Astrocyte of the cerebellum (primary cell): ENCODE measurements around the gene MRPS11.
"Not testable (repeated sequence)": the region's sequence is repeated elsewhere in the genome, so short reads cannot be mapped to it uniquely, and the experiment has no call there.

ENCODE experiments used
- DNase-seq: peaks from one replicate; pipeline ENCODE4 v3.0.0-alpha.2; 2011; ENCODE audit warnings: low read depth
- H3K4me3 ChIP-seq: 2 replicates; pipeline ENCODE4 v1.5.1; 2011; ENCODE audit warnings: mild to moderate bottlenecking, low read depth, low read length, moderate library complexity
- in situ Hi-C: cut with HindIII; loops from 2 replicates; pipeline ENCODE4 v1.10.0; 2017; ENCODE audit warnings: low sequenced_read_pairs
- TF ChIP-seq, protein P1 (sequence below): IDR thresholded peaks from 2 replicates; pipeline ENCODE4 v1.5.1; 2012; ENCODE audit warnings: low read length, low read depth, moderate library complexity, mild to moderate bottlenecking; ENCODE audit errors: missing control alignments

Gene MRPS11

GRCh38 chr15:88430051-88430450 is 37.5 kb upstream of the MRPS11 start:
- in situ Hi-C loops, result loop anchor here (5.0 kb wide), 2 partner anchors 58 to 98 kb away; no protein-coding TSS in a partner anchor
- no peak overlapping the region for H3K4me3 ChIP-seq
- no peak for DNase-seq
- TF ChIP-seq, protein P1, sequence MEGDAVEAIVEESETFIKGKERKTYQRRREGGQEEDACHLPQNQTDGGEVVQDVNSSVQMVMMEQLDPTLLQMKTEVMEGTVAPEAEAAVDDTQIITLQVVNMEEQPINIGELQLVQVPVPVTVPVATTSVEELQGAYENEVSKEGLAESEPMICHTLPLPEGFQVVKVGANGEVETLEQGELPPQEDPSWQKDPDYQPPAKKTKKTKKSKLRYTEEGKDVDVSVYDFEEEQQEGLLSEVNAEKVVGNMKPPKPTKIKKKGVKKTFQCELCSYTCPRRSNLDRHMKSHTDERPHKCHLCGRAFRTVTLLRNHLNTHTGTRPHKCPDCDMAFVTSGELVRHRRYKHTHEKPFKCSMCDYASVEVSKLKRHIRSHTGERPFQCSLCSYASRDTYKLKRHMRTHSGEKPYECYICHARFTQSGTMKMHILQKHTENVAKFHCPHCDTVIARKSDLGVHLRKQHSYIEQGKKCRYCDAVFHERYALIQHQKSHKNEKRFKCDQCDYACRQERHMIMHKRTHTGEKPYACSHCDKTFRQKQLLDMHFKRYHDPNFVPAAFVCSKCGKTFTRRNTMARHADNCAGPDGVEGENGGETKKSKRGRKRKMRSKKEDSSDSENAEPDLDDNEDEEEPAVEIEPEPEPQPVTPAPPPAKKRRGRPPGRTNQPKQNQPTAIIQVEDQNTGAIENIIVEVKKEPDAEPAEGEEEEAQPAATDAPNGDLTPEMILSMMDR, result no peak

DNA sequence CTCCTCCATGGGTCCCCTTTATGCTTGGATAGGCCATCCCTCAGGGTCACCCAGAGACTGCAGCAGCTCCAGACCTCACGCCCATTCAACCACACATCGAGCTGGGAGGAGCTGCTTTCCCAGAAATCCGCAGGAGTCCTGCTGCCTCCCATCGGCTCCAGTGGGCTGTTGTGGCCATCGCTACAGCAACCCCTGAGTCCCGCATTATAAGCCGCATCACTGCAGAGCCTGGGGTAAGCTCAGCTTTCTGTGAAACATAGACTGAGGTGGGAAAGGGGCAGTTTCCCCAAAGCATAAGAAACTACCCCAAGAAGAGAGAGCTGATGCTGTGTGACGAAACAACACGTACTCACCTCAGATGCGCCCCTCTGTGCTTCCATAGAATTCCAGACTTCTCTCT is 36.1 kb upstream of the MRPS11 start:
- in situ Hi-C loops, result loop anchor here (5.0 kb wide), 2 partner anchors 59 to 99 kb away; no protein-coding TSS in a partner anchor
- DNase-seq, result no peak
- no peak overlapping the region for H3K4me3 ChIP-seq
- TF ChIP-seq, protein P1, result no peak

DNA sequence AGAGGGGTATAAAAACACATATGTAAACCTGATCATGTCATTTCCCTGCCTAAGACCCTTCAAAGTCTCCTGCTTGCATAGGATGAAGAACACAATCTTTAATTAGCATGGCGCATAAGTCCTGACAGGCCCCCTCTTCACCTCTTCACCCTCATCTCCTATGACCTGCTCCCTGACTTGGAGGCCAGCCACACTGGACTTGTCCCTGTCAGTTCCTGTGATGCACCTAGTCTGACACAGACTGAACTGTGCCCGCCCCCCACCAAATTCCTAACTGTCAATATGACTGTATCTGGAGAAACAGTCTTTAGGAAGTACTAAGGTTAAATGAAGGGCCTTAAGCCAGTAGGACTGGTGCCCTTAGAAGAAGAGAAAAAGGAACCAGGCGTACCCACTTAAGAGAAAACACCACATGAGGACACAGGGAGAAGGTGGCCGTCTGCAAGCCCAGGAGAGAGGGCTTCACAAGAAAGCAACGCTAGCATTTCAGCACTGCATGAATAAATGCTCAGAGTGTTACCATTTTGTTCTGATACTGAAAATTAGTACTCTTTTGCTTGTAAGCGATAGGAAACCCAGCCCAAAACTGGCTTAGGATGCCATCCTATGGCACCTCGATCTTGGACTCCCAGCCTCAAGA is 34.3 kb upstream of the MRPS11 start:
- DNase-seq, result no peak
- H3K4me3 ChIP-seq, result no peak overlapping the region
- TF ChIP-seq, protein P1, result no peak
- in situ Hi-C loops, result loop anchor here (5.0 kb wide), 2 partner anchors 61 to 101 kb away; no protein-coding TSS in a partner anchor

DNA sequence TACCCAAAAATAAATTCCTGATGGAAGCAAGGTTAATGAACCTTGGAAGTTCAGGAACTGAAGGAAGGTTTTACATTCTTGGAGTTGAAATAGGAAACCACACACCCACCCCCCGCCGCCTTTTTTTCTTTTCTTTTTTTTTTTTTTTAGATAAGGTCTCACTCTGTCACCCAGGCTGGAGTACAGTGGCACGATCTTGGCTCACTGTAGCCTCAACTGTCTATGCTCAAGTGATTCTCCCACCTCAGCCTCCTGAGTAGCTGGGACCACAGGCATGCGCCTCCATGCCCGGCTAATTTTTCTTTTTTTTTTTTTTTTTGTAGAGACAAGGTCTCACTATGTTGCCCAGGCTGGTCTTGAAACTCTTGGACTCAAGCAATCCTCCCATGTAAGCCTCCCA is 33.4 kb upstream of the MRPS11 start:
- not testable (repeated sequence) for H3K4me3 ChIP-seq, DNase-seq
- in situ Hi-C loops, result loop anchor here (5.0 kb wide), 2 partner anchors 62 to 102 kb away; no protein-coding TSS in a partner anchor

DNA sequence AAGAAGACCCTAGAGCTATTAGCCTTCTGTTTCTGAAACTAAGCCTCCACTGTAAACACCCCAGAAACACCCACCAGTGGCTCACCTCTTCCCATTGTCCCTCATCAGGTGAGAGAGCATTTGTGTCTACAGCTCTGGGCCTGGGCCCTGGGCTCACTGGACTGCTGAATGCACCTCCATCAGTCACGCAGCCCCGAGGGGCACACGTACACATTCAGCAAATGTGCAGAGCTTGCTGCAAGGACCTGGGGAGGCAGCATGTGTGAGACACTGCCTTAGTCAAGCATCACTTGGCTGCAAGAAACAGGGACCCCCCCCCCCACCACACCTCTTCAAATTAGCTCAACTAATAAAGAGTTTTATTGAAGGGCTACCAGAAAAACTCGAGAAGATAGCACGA is 29.3 kb upstream of the MRPS11 start:
- H3K4me3 ChIP-seq, result no peak overlapping the region
- DNase-seq, result no peak
- TF ChIP-seq, protein P1, result no peak
- in situ Hi-C loops, result no loop called here

DNA sequence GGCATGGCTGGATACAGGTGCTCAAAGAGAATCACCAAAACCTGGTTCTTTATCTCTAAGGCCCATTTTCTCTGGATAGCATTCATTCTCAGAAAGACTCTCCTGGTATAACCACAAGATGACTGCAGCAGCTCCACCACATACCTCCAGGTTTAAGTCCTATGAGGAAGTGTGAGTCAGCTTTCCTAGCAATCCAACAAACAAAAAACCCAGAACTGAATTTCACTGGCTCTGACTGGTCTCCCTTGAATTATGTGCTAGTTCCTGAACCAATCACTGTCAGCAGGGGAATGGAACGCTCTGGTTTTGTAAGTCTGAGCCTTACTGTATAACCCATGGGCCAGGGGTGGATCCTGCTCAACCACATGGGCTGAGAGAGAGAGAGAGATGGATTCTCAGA is 27.5 kb upstream of the MRPS11 start:
- DNase-seq, result no peak
- in situ Hi-C loops, result no loop called here
- no peak overlapping the region for H3K4me3 ChIP-seq
- TF ChIP-seq, protein P1, result no peak

- in situ Hi-C loops, result no loop called here
- H3K4me3 ChIP-seq, result no peak overlapping the region
- DNase-seq, result no peak
- TF ChIP-seq, protein P1, result no peak
These were observed 26.3 kb upstream of the MRPS11 start for GRCh38 chr15:88441076-88441730.
